Activated naive CD4-positive, alpha-beta T cell treated with anti-CD3 and anti-CD28 coated beads, Interleukin-2, amount 10 ng/mL, durations not matched to agents 7 days and 5 days (primary cell): Measurements from ENCODE around the gene SCG5.

Experiments
- CTCF ChIA-PET: fragments of 350-600 bp; sonication (Branson Sonifier 250); formaldehyde crosslinking; loops from one replicate; lab custom pipeline; 2021; ENCODE audit warnings: antibody characterized with exemption; lab: Charles Lee
- DNase-seq: peaks from one replicate; pipeline ENCODE4 v3.0.0-alpha.2; 2020
- H3K27ac Mint-ChIP-seq: one replicate; pipeline ENCODE4 v1.8.0; 2021; ENCODE audit warnings: mild to moderate bottlenecking, moderate library complexity, mixed read lengths
- H3K27me3 Mint-ChIP-seq: one replicate; pipeline ENCODE4 v1.8.0; 2021; ENCODE audit warnings: mild to moderate bottlenecking, mixed read lengths
- H3K36me3 Mint-ChIP-seq: one replicate; pipeline ENCODE4 v1.8.0; 2021; ENCODE audit warnings: mixed read lengths
- H3K4me1 Mint-ChIP-seq: one replicate; pipeline ENCODE4 v1.8.0; 2021; ENCODE audit warnings: mixed read lengths
- H3K4me3 Mint-ChIP-seq: one replicate; pipeline ENCODE4 v1.8.0; 2021; ENCODE audit warnings: mild to moderate bottlenecking, moderate library complexity, mixed read lengths
- H3K9me3 Mint-ChIP-seq: one replicate; pipeline ENCODE4 v1.8.0; 2021; ENCODE audit warnings: mixed read lengths

Gene SCG5

DNA sequence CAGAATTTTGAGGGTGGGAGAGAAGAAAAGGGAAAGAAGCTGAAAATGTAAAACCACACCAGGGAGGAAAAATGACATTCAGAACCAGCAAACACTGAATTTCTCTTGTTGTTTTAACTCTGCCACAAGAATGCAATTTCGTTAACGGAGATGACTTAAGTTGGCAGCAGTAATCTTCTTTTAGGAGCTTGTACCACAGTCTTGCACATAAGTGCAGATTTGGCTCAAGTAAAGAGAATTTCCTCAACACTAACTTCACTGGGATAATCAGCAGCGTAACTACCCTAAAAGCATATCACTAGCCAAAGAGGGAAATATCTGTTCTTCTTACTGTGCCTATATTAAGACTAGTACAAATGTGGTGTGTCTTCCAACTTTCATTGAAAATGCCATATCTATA, 91.8 kb downstream of the SCG5 start:
- H3K27ac Mint-ChIP-seq: no peak overlapping the region
- no peaks in the 10 kb centered on the region for H3K4me1 Mint-ChIP-seq
- CTCF ChIA-PET: no interaction called here
- peaks cover 12% of the 10 kb centered on the region for H3K27me3 Mint-ChIP-seq
- H3K36me3 Mint-ChIP-seq: no peaks in the 10 kb centered on the region
- no peak for DNase-seq
- no peaks in the 10 kb centered on the region for H3K9me3 Mint-ChIP-seq
- no peak overlapping the region for H3K4me3 Mint-ChIP-seq

DNA sequence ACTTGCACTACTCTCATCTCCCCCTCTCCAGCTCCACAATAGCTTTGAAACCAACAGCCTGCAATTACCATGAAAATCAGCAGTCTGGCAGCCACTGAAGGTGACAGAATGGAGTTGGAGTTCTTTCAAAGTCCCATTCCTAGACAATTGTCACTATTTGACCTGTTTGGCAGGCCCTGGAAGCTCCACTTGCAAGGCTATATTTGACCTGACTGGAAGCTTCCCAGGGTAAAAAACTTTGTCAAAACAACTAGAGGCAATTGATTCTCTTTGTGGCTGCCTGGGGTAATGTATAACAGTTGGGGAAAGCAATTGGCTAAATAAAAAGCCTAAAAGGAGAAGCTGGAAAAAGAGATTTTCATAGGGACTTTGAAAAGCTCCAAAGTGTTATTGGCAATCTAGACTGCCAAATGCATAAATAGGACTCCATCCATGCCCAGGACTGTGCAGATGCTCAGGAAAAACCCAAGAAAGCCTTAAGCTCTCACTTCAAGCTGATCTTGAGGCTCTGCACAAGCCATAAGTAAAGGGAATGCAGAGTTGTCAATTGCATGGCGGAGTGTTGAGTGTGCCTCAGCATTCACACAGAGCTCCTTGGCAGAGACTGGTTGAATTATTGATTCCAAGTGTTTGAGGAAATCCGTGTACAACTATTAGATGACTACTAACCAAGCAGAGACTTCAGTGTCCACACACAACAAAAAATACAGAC, 94.6 kb downstream of the SCG5 start:
- CTCF ChIA-PET: no interaction called here
- DNase-seq: no peak
- no peaks in the 10 kb centered on the region for H3K4me1 Mint-ChIP-seq
- peaks cover 18% of the 10 kb centered on the region for H3K27me3 Mint-ChIP-seq
- H3K36me3 Mint-ChIP-seq: no peaks in the 10 kb centered on the region
- H3K27ac Mint-ChIP-seq: no peak overlapping the region
- no peaks in the 10 kb centered on the region for H3K9me3 Mint-ChIP-seq
- no peak overlapping the region for H3K4me3 Mint-ChIP-seq

DNA sequence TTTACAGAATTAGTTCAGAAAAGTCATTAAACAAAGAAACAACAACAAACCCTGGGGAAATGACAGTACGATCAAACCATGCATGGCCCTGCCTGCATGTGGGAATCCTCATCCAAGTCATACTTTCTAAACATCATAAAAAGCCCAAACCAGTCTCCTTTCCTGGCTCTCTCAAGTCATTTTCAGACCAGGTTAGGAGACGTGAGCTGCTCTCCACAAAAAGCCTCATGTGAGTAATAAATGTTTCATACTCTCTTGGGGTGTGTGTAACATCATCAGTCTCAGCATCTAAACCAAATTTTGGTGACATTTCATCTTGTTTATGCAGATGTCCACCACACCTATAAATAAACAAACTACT, 95.2 kb downstream of the SCG5 start:
- Mint-ChIP-seq H3K9me3 (no peaks in the 10 kb centered on the region), H3K4me3 (no peak overlapping the region), H3K27me3 (peaks cover 18% of the 10 kb centered on the region), H3K4me1 (no peaks in the 10 kb centered on the region), H3K27ac (no peak overlapping the region), H3K36me3 (no peaks in the 10 kb centered on the region)
- no peak for DNase-seq
- CTCF ChIA-PET: no interaction called here

DNA sequence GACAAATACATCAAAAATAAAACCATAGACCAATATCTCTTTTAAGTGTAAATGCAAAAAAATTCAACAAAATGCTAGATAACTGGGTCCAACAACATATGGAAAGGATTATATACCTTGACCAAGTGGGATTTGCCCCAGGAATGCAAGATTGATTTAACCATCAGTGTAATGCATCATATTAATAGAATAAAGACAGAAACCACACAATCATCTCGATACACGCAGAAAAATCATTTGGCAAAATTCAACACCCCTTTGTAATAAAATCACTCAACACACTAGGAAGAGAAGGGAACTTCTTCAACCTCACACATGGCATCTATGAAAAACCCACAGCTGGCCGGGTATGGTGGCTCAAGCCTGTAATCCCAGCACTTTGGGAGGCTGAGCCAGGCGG, 95.8 kb downstream of the SCG5 start:
- CTCF ChIA-PET: no interaction called here
- H3K9me3 Mint-ChIP-seq: no peaks in the 10 kb centered on the region
- peaks cover 18% of the 10 kb centered on the region for H3K27me3 Mint-ChIP-seq
- H3K27ac Mint-ChIP-seq: no peak overlapping the region
- no peak overlapping the region for H3K4me3 Mint-ChIP-seq
- H3K4me1 Mint-ChIP-seq: no peaks in the 10 kb centered on the region
- no peaks in the 10 kb centered on the region for H3K36me3 Mint-ChIP-seq
- DNase-seq: no peak

DNA sequence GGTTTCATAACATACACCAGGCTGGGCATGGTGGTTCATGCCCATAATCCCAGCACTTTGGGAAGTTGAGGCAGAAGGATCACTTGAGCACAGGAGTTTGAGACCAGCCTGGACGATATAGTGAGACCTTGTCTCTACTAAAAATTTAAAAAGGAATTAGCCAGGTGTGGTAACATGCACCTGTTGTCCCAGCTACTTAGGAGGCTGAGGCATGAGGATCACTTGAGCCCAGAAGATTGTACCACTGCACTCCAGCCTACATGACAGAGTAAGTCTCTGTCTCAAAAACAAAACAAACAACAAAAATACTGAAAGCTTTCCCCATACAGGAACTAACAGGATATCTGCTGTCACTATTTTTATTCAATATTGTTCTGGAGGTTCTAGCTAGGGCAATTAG, 97.2 kb downstream of the SCG5 start:
- Mint-ChIP-seq H3K4me1 (no peaks in the 10 kb centered on the region), H3K9me3 (no peaks in the 10 kb centered on the region), H3K36me3 (no peaks in the 10 kb centered on the region), H3K4me3 (no peak overlapping the region), H3K27me3 (peaks cover 18% of the 10 kb centered on the region), H3K27ac (no peak overlapping the region)
- DNase-seq: no peak
- CTCF ChIA-PET: no interaction called here

DNA sequence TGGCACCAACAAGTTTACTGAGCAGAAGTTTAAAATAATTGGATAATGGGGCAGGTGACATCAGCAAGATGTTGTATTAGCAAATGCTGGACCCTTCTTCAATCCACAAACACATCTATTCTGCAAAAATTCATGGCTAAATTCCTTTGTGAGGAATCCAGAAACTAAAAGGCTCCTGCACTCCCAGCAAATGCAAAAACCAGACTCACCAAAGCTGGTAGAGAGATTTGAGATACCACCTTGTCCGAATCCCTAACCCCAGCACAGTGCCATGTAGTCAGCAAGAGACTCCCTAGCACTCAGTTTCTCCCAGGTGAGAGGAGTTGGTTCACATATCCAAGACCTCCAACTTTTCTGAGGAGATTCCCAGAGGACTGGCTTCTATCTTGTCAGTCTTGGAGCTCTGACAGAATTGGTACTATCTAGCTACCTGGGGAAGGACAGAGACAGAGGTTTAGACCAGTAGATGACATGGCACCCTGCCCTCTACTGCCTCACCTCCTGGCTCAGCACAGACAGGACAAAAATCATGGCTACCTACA, 98.1 kb downstream of the SCG5 start:
- H3K27ac Mint-ChIP-seq: no peak overlapping the region

DNA sequence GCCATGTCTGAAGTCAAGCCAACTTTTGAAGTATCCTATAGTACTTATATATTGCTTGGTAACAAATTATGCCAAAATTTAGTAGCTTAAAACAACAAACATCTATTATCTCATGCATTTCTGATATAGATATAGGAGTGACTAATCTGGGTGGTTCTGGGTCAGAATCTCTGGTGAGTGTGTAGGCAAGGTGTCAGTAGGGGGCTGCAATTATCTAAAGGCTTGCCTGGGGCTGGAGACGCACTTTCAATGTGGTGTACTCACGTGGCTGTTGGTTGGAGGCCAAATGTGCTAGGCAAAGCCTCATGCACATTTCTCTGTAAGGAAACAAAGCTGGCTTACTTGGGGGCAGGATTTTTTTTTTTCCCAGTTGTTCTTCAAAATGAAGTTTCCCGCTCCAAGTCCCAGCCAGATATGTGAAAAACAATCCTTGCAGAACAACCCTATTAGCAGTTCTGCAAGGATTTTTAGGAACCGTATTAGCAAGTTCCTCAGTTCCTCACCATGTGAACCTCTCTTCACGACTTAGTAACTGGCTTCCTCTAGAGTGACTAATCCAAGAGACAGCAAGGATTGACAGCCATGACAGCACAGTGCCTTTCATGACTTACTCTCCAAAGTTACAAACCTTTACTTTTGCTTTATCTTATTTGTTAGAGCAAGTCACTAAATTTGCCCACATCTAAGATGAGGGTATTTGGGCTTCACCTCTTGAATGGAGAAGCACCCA, 102.1 kb downstream of the SCG5 start:
- no peak for DNase-seq
- CTCF ChIA-PET: no interaction called here
- H3K4me1 Mint-ChIP-seq: no peaks in the 10 kb centered on the region
- H3K27me3 Mint-ChIP-seq: peaks cover 13% of the 10 kb centered on the region
- H3K4me3 Mint-ChIP-seq: no peak overlapping the region
- no peak overlapping the region for H3K27ac Mint-ChIP-seq
- no peaks in the 10 kb centered on the region for H3K9me3 Mint-ChIP-seq
- no peaks in the 10 kb centered on the region for H3K36me3 Mint-ChIP-seq

More for the DNA sequence above, 98.1 kb downstream of the SCG5 start:
- H3K4me1 Mint-ChIP-seq: no peaks in the 10 kb centered on the region
- CTCF ChIA-PET: no interaction called here
- DNase-seq: no peak
- H3K36me3 Mint-ChIP-seq: no peaks in the 10 kb centered on the region
- no peak overlapping the region for H3K4me3 Mint-ChIP-seq
- H3K9me3 Mint-ChIP-seq: no peaks in the 10 kb centered on the region
- peaks cover 18% of the 10 kb centered on the region for H3K27me3 Mint-ChIP-seq

DNA sequence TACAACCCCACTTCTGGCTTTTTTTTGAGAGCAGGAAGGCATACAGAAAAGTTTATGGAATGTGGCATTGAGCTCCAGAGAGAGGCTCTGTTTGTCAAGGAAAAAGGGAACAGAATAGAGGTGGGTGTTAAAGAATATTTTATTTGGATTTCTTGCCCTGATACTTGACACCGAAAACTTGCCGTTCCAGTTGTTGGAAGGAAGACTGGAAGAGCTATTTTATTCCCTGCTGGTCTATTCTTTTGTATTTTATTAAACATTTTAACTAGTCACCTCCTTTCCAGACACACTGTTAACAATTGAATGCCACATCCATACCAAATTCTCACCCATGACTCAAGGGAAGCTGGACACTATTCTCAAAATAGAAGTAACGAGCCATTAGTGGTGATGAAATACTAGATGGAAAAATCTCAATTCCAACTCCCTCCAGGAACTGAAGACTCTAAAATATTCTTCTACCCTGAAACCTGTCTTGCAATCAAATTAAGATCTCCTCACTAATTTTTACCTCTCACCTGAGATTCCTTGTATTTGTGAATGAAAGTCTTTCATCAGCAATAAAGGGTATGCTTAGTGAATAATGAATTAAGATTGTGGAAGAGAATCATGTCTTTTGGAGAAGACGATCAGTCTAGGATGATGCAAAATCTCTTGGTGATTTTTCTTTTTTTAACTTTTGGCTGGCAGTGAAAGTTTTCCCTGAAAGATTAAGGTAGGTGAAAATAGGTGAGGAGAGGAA, 104.8 kb downstream of the SCG5 start:
- H3K36me3 Mint-ChIP-seq: no peaks in the 10 kb centered on the region
- CTCF ChIA-PET: no interaction called here
- no peaks in the 10 kb centered on the region for H3K9me3 Mint-ChIP-seq
- DNase-seq: no peak
- no peaks in the 10 kb centered on the region for H3K27me3 Mint-ChIP-seq
- H3K27ac Mint-ChIP-seq: no peak overlapping the region
- no peak overlapping the region for H3K4me3 Mint-ChIP-seq
- no peaks in the 10 kb centered on the region for H3K4me1 Mint-ChIP-seq
